Esophagus (tissue), 2 donors: Measurements from ENCODE around the gene PRKCH. TPM values are rescaled to one million over a fixed set of nuclear protein-coding genes. Genes with fewer than 3 reads are reported as not detected.
A peak's percentile ranks its signal among the peaks of the same experiment; 100 is the strongest.

ENCODE experiments used
- H3K27ac ChIP-seq, 2 donors: one replicate each; pipeline ENCODE4 v1.5.1; 2013; ENCODE audit warnings: low read depth in 2 of 2, mild to moderate bottlenecking in 2 of 2, inconsistent platforms in 1 of 2, low read length in 1 of 2, moderate library complexity in 1 of 2
- H3K27me3 ChIP-seq, 2 donors: one replicate each; pipeline ENCODE4 v1.6.1; 2013; ENCODE audit warnings: low read length in 2 of 2, control low read depth in 1 of 2, mild to moderate bottlenecking in 1 of 2; ENCODE audit not compliant: insufficient read depth in 2 of 2, control insufficient read depth in 1 of 2
- H3K36me3 ChIP-seq, 2 donors: one replicate each; pipeline ENCODE4 v1.6.1; 2013; ENCODE audit warnings: low read length in 1 of 2; ENCODE audit not compliant: control insufficient read depth in 2 of 2, insufficient read depth in 2 of 2
- H3K4me1 ChIP-seq, 2 donors: one replicate each; pipeline ENCODE4 v1.6.1; 2013; ENCODE audit warnings: low read length in 1 of 2; ENCODE audit not compliant: control insufficient read depth in 2 of 2, insufficient read depth in 2 of 2
- H3K4me3 ChIP-seq, 2 donors: one replicate each; pipeline ENCODE4 v1.5.1; 2013; ENCODE audit warnings: low read length in 2 of 2, mild to moderate bottlenecking in 2 of 2, low read depth in 1 of 2, moderate library complexity in 1 of 2
- H3K9me3 ChIP-seq, 2 donors: one replicate each; pipeline ENCODE4 v1.6.1; 2013; ENCODE audit warnings: mild to moderate bottlenecking in 2 of 2, low read depth in 1 of 2, low read length in 1 of 2, moderate library complexity in 1 of 2; ENCODE audit not compliant: control insufficient read depth in 2 of 2, insufficient read depth in 1 of 2
- WGBS, 2 donors: extraction: QIAGEN DNeasy Blood & Tissue Kit; methylation state at CpG; one replicate each; pipeline ENCODE4 v1.1.7; 2013; 5-methylcytosine and 5-hydroxymethylcytosine counted together
- polyA plus RNA-seq, 2 donors: library from polyadenylated mRNA; stranded (reverse); fragments of 200-250 nt; gene quantifications; one replicate each; pipeline ENCODE4 v1.2.3, GENCODE V29; 2013
- donor health status: healthy with polysubstance abuse.
- donor health status: Bipolar disorder and iron deficiency.

PRKCH gene
- polyA plus RNA-seq, 2 donors: 17.3 to 17.6 TPM

DNA sequence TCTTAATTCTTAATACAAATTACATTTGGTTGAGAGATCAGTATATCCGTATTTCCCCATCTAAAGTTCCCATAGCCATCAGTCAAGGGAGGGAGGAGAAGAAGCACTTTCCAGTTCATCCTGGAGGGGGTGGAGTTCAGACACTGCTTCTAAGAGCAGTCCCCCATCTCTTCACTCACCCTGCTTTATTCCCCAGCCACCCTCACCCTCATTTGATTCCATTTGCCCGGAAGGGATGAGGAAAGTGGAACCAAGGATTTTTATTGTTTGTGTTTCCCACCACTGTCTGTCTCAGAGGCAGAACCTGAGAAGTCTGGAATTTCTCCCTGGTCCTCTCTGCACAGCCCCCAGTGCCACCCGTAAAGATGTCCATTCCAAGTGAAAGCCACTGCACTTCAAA, 239.7 kb downstream of the PRKCH start:
- H3K27ac ChIP-seq: peak overlapping the region; percentile 88 to 96
- H3K27me3 ChIP-seq: no peaks in the 10 kb centered on the region
- peaks cover 6 to 20% of the 10 kb centered on the region in 2 donors for H3K4me1 ChIP-seq
- H3K36me3 ChIP-seq: no peaks in the 10 kb centered on the region
- H3K4me3 ChIP-seq: no peak overlapping the region
- WGBS, 2 donors: 76 to 82% methylated on average over 3 of the region's 3 CpGs
- H3K9me3 ChIP-seq: no peaks in the 10 kb centered on the region

DNA sequence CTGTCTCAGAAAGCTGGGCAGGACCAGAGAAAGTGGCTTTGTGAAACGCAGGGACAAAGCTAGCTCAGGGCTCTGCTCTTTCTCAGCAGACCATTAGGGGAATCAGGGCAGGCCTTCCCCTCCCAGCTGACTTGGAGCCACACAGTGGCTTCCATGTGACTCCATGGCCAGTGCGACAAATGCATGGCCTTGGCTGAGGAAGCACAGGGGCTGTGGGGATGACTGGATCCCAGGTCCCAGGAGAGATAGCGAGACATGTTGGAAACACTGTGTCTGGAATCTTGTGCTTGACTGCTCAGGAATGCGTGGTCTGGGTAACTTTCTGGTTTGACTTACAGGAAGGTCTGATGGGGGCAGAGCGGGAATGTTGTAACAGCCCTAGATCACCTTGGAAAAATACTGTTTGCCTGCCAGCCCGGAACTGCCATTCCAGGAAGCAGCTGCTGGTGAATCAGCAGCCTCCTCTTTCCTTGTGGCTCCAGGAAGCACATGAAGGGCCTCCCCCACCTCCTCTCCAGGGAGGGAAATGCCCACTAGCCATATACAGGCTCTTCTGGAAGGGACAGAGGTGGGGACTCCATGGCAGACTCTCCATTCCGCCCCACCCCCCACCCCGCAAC, 240.4 kb downstream of the PRKCH start:
- Histone ChIP-seq H3K9me3 (no peaks in the 10 kb centered on the region), H3K4me3 (no peak overlapping the region), H3K4me1 (peaks cover 6 to 20% of the 10 kb centered on the region in 2 donors), H3K36me3 (no peaks in the 10 kb centered on the region), H3K27me3 (no peaks in the 10 kb centered on the region), H3K27ac (peak overlapping the region; percentile 88 to 96)
- 54 to 58% methylated on average over 8 of the region's 8 CpGs for WGBS, 2 donors

DNA sequence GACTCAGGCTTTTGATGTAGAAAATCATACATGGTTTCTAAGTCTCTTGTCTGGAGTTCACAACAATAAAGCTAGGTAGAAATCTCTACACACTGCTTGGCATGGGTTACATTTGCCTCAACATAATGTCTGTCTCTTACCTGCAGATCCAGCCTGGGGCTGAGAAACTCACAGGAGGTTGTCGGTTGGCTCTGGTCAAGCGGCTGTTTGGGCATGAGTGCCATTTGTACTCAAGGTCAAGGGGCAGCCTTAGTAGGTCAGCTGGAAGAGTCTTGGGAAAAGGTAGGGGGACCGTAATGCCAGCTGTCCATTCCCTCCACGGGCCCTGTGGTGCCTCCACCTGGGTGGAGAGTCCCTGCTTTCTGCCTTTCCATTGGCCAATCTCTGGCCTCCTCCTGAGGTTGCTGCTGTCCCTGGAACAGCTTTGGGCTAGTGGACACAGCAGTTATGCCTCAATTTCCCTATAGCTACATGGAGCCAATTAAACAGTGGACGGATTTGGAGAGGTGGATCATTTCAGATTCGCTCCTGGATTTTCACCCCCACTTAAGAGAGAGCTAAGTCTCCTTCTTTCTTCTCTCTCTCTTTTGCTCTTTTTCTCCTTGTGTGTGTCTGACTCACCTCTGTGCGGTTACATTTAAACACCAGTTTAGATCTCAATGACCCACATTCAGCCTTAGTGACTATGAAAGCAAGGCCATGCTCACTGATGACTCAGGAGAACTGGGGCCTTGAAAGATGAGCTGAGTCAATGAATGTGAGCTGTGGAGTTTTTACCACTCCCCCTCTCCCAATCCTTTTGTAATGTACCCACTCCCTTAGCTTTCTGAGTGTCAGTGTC, 241.2 kb downstream of the PRKCH start:
- H3K36me3 ChIP-seq: no peaks in the 10 kb centered on the region
- WGBS, 2 donors: 85 to 87% methylated on average over 7 of the region's 7 CpGs
- no peaks in the 10 kb centered on the region for H3K27me3 ChIP-seq
- peak overlapping the region; percentile 88 to 96 for H3K27ac ChIP-seq
- H3K4me3 ChIP-seq: no peak overlapping the region
- peaks cover 6 to 20% of the 10 kb centered on the region in 2 donors for H3K4me1 ChIP-seq
- no peaks in the 10 kb centered on the region for H3K9me3 ChIP-seq

DNA sequence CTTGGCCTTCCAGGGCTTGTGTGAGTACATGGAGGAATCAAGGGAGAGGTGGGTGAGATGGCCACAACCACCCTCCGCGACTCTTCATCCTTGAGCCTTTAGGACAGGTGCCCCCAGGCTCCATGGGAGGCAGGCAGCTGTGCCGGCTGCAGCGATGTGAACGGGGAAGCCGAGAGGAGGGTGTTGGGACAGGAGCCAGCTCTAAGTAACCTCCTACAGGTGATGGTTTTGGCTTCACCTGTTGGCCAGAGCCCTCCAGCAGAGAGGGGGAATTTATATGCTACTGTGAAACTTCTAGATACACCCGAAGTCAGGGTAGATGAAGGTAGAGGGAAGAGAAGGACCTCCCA, 241.8 kb downstream of the PRKCH start:
- peak overlapping the region; percentile 88 to 96 for H3K27ac ChIP-seq
- H3K36me3 ChIP-seq: no peaks in the 10 kb centered on the region
- 75 to 82% methylated on average over 7 of the region's 7 CpGs for WGBS, 2 donors
- H3K27me3 ChIP-seq: no peaks in the 10 kb centered on the region
- H3K9me3 ChIP-seq: no peaks in the 10 kb centered on the region
- H3K4me1 ChIP-seq: peaks cover 10 to 25% of the 10 kb centered on the region in 2 donors
- H3K4me3 ChIP-seq: no peak overlapping the region

DNA sequence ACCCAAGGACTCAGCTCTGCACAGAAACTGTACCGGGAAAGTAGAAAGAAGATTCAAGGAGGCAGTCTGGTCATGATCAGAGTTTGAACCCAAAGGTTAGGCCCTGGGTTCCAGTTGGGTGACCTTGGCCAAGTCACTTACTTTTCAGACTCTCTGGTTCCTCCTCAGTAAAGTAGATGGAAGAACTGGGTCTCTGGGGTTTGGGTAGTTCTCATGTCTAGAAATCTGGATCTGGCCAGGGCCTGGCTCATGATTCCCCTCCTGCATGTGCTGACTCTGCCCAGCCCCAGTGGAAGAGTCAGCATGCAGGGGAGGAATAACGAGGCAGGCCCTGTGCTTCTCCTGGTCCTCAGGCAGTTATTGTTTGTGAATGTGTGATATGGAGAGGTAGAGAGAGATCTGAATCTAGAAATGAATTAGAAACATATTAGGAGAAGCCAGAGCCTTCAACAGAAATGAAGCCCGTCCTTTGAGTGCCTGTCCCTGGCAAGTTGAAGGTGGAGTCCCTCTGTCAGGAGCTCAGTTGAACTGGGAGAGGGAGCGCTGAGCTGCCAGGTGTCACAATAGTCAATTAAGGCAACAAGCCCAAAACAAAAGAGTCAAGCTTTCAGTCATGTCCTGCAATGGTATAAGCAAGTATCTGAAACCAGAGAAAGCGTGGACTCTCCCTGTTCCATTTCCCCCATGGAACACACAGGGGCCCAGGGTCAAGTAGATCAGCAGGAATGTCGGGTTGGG, 242.7 kb downstream of the PRKCH start:
- H3K27me3 ChIP-seq: no peaks in the 10 kb centered on the region
- H3K4me3 ChIP-seq: no peak overlapping the region
- peak overlapping the region; percentile 88 to 96 for H3K27ac ChIP-seq
- no peaks in the 10 kb centered on the region for H3K9me3 ChIP-seq
- H3K4me1 ChIP-seq: peaks cover 17 to 30% of the 10 kb centered on the region in 2 donors
- WGBS, 2 donors: 64 to 79% methylated on average over 6 of the region's 6 CpGs
- H3K36me3 ChIP-seq: no peaks in the 10 kb centered on the region

DNA sequence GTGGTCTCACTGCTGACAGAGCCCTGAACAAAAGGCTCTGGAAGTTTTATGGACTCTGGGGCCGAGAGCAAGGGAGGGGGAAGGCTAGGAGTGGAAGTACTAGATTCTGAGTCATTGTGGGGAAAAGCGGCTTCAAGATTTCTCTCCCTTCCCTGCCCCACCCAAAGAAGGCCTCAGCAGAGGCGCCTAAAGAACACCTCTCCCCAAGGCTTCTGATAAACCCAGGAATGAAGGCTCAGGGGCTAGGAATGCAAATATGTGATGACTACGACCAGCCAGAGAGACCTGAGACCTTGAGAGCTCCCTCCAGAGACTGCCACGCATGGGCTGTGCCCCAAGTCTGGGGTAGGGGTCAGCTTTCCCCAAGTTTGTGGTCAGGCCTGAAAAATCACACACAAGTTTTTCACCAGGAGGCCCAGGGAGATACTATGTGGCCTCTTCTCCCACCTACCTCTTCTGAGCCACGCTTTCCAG, 243.3 kb downstream of the PRKCH start:
- Histone ChIP-seq H3K36me3 (no peaks in the 10 kb centered on the region), H3K27ac (peak overlapping the region; percentile 88 to 96), H3K4me3 (no peak overlapping the region), H3K27me3 (no peaks in the 10 kb centered on the region), H3K4me1 (peaks cover 18 to 34% of the 10 kb centered on the region in 2 donors), H3K9me3 (no peaks in the 10 kb centered on the region)
- 59 to 67% methylated on average over 6 of the region's 6 CpGs for WGBS, 2 donors

DNA sequence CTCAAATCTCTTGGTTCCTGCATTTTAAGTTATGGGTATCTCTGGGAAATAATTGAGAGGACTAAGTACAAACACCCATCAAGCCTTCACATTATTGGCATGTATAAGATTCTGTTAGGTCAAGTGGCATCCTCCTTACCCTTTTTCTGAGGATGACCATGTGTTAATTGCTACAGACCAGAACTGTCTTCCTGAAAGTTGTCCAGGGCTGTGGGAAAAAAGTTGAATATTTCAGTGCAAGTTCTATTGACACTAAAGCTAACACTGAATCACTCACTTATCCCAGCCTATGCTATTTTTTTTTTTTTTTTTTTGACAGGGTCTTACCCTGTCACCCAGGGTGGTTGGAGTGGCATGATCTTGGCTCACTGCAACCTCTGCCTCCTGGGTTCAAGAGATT, 243.8 kb downstream of the PRKCH start:
- peak overlapping the region; percentile 88 to 96 for H3K27ac ChIP-seq
- H3K4me1 ChIP-seq: peaks cover 18 to 36% of the 10 kb centered on the region in 2 donors
- H3K27me3 ChIP-seq: no peaks in the 10 kb centered on the region
- no peaks in the 10 kb centered on the region for H3K9me3 ChIP-seq
- H3K4me3 ChIP-seq: no peak overlapping the region
- H3K36me3 ChIP-seq: no peaks in the 10 kb centered on the region

DNA sequence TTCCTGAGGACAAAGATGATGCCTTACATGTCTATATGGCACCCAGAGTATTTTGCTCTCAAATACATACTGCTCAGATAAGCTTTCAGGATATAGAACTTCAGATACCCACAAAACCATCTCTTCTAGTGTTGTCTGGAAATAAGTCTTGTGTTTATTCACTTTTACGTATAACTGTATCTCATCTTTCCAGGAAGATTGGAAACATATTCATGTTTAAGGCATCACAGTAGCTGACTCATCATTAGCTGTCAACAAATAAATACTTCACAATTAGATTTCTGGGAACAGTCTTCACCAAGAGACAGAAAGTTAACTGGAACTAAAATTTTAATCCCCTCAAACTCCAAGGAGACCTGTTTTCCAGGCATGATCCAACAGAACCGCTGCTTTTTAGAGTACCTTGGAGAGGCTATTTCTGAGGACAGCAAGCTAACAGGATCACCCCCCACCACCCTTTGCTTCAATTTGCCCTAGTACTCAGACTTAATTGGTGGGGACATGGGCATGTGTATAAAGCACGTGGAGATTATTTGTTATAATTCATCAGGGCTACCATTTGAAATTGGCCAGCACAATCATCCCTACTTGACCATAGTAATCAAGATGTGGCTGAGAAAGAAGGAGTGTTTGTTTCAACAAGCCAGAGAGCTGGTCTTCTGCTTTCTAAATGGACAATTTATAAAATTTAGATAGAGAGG, 244.6 kb downstream of the PRKCH start:
- no peaks in the 10 kb centered on the region for H3K9me3 ChIP-seq
- H3K36me3 ChIP-seq: no peaks in the 10 kb centered on the region
- peak overlapping the region; percentile 29 to 76 for H3K27ac ChIP-seq
- H3K27me3 ChIP-seq: no peaks in the 10 kb centered on the region
- 43 to 67% methylated on average over 3 of the region's 3 CpGs for WGBS, 2 donors
- peaks cover 18 to 36% of the 10 kb centered on the region in 2 donors for H3K4me1 ChIP-seq
- no peak overlapping the region for H3K4me3 ChIP-seq

DNA sequence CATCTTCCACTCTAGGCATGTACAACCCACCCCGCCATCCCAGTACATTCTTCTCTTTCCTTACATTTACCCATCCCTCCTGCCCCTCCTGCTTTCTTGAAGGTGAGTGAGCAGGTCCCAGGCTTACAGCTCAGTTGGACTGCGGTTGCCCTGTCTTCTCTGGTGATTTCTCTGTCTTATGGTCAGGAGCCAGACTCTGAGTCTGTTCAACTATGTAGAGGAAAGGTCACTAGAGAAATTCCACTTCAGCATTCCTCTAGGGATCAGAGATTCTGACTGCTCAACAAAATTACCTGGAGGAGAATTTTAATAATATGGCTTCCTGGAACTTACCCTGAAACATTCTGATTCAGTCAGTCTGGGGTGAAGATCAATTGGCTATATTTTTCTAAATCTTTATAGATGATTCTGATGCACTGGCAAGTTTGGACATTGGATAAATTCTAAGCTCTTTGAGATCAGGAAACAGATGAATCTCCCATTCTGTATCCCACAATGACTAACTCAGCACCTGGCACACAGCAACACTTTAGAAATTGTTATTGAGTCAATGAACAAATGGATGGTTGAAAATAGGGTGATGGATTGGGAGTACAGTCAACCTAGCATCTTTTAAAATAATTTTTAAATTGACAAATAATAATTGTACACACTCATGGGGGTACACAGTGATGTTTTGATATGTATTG, 245.3 kb downstream of the PRKCH start:
- 79 to 91% methylated on average over 2 of the region's 2 CpGs for whole genome bisulfite sequencing, 2 donors
- Histone ChIP-seq H3K4me1 (peaks cover 18 to 32% of the 10 kb centered on the region in 2 donors), H3K9me3 (no peaks in the 10 kb centered on the region), H3K27me3 (no peaks in the 10 kb centered on the region), H3K4me3 (no peak overlapping the region), H3K36me3 (no peaks in the 10 kb centered on the region), H3K27ac (peak overlapping the region; percentile 29 to 60)
